HepG2 (cell line): ENCODE data around the gene BBOF1. TPM values are rescaled to one million over a fixed set of nuclear protein-coding genes. Genes with fewer than 3 reads are reported as not detected.

Experiments used
- ASH2L ChIP-seq: fragments of 300-600, 200-600 bp; sonication (generic); IDR thresholded peaks from 2 replicates; pipeline ENCODE4 v1.7.0; 2017; ENCODE audit warnings: low read depth, mild to moderate bottlenecking, moderate library complexity, mixed read lengths, low read length; ENCODE audit not compliant: insufficient read length
- BATF2 ChIP-seq: sonication (generic); formaldehyde crosslinking; IDR thresholded peaks from 2 replicates; pipeline ENCODE4 v1.8.0; 2022; ENCODE audit warnings: mild to moderate bottlenecking, missing genetic modification reagents, moderate library complexity
- CREM ChIP-seq, 2 experiments: sonication (generic) in 1 of 2; formaldehyde crosslinking in 1 of 2; IDR thresholded peaks; 2 replicates each; pipeline versions ENCODE4 v1.4.0 to v1.6.1; 2016 to 2020; ENCODE audit warnings: antibody characterized with exemption in 1 of 2, mild to moderate bottlenecking in 1 of 2, missing genetic modification reagents in 1 of 2
- DPF2 ChIP-seq: sonication (generic); formaldehyde crosslinking; IDR thresholded peaks from 2 replicates; pipeline ENCODE4 v1.4.0; 2020; ENCODE audit warnings: mild to moderate bottlenecking, low read depth, missing genetic modification reagents, borderline replicate concordance
- DRAP1 ChIP-seq: IDR thresholded peaks from 2 replicates; pipeline ENCODE4 v1.6.1; 2016; ENCODE audit warnings: missing genetic modification reagents, missing compliant biosample characterization
- EZH2 ChIP-seq: conservative IDR thresholded peaks from 2 replicates; pipeline ENCODE4 v1.6.1; 2012; ENCODE audit warnings: mild to moderate bottlenecking, low read depth, low read length, moderate library complexity
- HMG20A ChIP-seq: IDR thresholded peaks from 2 replicates; pipeline ENCODE4 v1.6.1; 2016; ENCODE audit warnings: borderline replicate concordance
- KAT8 ChIP-seq: IDR thresholded peaks from 2 replicates; pipeline ENCODE4 v1.6.1; 2016; ENCODE audit warnings: missing genetic modification reagents, missing compliant biosample characterization
- NFE2L1 ChIP-seq: sonication (generic); formaldehyde crosslinking; IDR thresholded peaks from 2 replicates; pipeline ENCODE4 v1.4.0; 2020; ENCODE audit warnings: missing genetic modification reagents, mild to moderate bottlenecking, borderline replicate concordance
- NR2F2 ChIP-seq: IDR thresholded peaks from 2 replicates; pipeline ENCODE4 v1.6.1; 2012; ENCODE audit warnings: low read depth, inconsistent platforms, borderline replicate concordance
- NR3C1 ChIP-seq: sonication (generic); formaldehyde crosslinking; IDR thresholded peaks from 2 replicates; pipeline ENCODE4 v1.4.0; 2020; ENCODE audit warnings: missing genetic modification reagents
- POGK ChIP-seq: sonication (generic); formaldehyde crosslinking; conservative IDR thresholded peaks from 2 replicates; pipeline ENCODE4 v1.8.0; 2022; ENCODE audit warnings: mild to moderate bottlenecking, moderate library complexity, missing genetic modification reagents
- RORA ChIP-seq: sonication (generic); formaldehyde crosslinking; IDR thresholded peaks from 2 replicates; pipeline ENCODE4 v1.5.0; 2020; ENCODE audit warnings: mild to moderate bottlenecking, missing genetic modification reagents, moderate library complexity
- RXRA ChIP-seq: sonication (generic); formaldehyde crosslinking; IDR thresholded peaks from 2 replicates; pipeline ENCODE4 v1.5.1; 2020; ENCODE audit warnings: missing genetic modification reagents
- SKIL ChIP-seq: sonication (generic); formaldehyde crosslinking; IDR thresholded peaks from 2 replicates; pipeline ENCODE4 v1.8.0; 2022; ENCODE audit warnings: missing genetic modification reagents, mild to moderate bottlenecking, moderate library complexity, borderline replicate concordance
- XRCC5 ChIP-seq: fragments of 200-400 bp; formaldehyde crosslinking; optimal IDR thresholded peaks from 2 replicates; pipeline ENCODE3; 2017; ENCODE audit warnings: mild to moderate bottlenecking, low read length
- ZC3H4 ChIP-seq: sonication (generic); formaldehyde crosslinking; IDR thresholded peaks from 2 replicates; pipeline ENCODE4 v1.4.0; 2020; ENCODE audit warnings: missing genetic modification reagents, borderline replicate concordance
- ZHX1 ChIP-seq: sonication (generic); formaldehyde crosslinking; IDR thresholded peaks from 2 replicates; pipeline ENCODE4 v1.8.1; 2022; ENCODE audit warnings: low read depth, mild to moderate bottlenecking, missing genetic modification reagents
- ZMYM3 ChIP-seq: sonication (generic); formaldehyde crosslinking; IDR thresholded peaks from 2 replicates; pipeline ENCODE4 v1.5.1; 2020; ENCODE audit warnings: mild to moderate bottlenecking, missing genetic modification reagents
- ZNF703 ChIP-seq: sonication (generic); formaldehyde crosslinking; IDR thresholded peaks from 2 replicates; pipeline ENCODE4 v1.5.1; 2020; ENCODE audit warnings: missing genetic modification reagents, mild to moderate bottlenecking, moderate library complexity, borderline replicate concordance
- ZNF780A ChIP-seq: sonication (generic); formaldehyde crosslinking; IDR thresholded peaks from 2 replicates; pipeline ENCODE4 v1.8.0; 2022; ENCODE audit warnings: mild to moderate bottlenecking, missing genetic modification reagents, moderate library complexity
- polyA plus RNA-seq, 8 experiments: library from polyadenylated mRNA; depleted of rRNA in 3 of 8; stranded (reverse) in 7 of 8; unstranded in 1 of 8; fragments of >200 nt; fragmentation: Illumina TruSeq in 4 of 8; extraction: Trizol in 4 of 8; gene quantifications; 2 replicates each; pipeline versions ENCODE4 v1.2.1 to v1.2.3, GENCODE V29; 2011 to 2016; ENCODE audit warnings: low read depth in 4 of 8, missing spikeins in 1 of 8, mixed read lengths in 1 of 8; ENCODE audit not compliant: insufficient read depth in 1 of 8
- total RNA-seq, 5 experiments: library from RNA; depleted of rRNA; stranded (reverse); fragments of >200 nt; fragmentation: Illumina TruSeq; extraction: Trizol; gene quantifications; 2 replicates each; pipeline ENCODE4 v1.2.3, GENCODE V29; 2016; ENCODE audit warnings: low read depth in 1 of 5

The BBOF1 gene
- total and polyA plus RNA-seq, 2 of the 13 experiments (the other 11 are each of a cell fraction or from before 2014, with no cell fraction given): 1.6 to 2.3 TPM

- TF ChIP-seq SKIL (CRISPR knock-in tag): peak; percentile 68; the same call in 1 of the 2 replicates
- no peak for TF ChIP-seq BATF2 (CRISPR knock-in tag)
- peak; percentile 82 for TF ChIP-seq HMG20A
- no peak for TF ChIP-seq ZNF780A
- no peak for TF ChIP-seq NFE2L1
- no peak for TF ChIP-seq RORA (CRISPR knock-in tag)
- TF ChIP-seq ASH2L: no peak
- TF ChIP-seq CREM (IDR thresholded peaks at IDR 0.05): peak; percentile 59; the same call in 1 of the 2 replicates
- no peak for TF ChIP-seq CREM (CRISPR knock-in tag; IDR thresholded peaks at IDR 0.05)
- TF ChIP-seq NR2F2: peak; percentile 88
- 0 out of 2 replicates have a peak, but pooled peaks have one; percentile 27 for TF ChIP-seq ZMYM3 (CRISPR knock-in tag)
- 0 out of 2 replicates have a peak, but pooled peaks have one; percentile 44 for TF ChIP-seq POGK (CRISPR knock-in tag)
- TF ChIP-seq XRCC5: no peak
- no peak for TF ChIP-seq ZNF703 (CRISPR knock-in tag)
- no peak for TF ChIP-seq ZHX1
- TF ChIP-seq DPF2 (CRISPR knock-in tag): peak; percentile 59
- peak; percentile 41; the same call in 1 of the 2 replicates for TF ChIP-seq KAT8 (CRISPR knock-in tag)
- TF ChIP-seq RXRA (CRISPR knock-in tag): peak; percentile 79; the same call in 1 of the 2 replicates
- TF ChIP-seq DRAP1 (CRISPR knock-in tag): no peak
- TF ChIP-seq ZC3H4 (CRISPR knock-in tag): 0 out of 2 replicates have a peak, but pooled peaks have one; percentile 55
- TF ChIP-seq EZH2: no peak
- no peak for TF ChIP-seq NR3C1 (CRISPR knock-in tag)
These were observed 22.4 kb upstream of the BBOF1 start (continued) for GRCh38 chr14:73996731-73997107.
